MCF 10A (cell line): ENCODE data around the gene PAIP2. TPM values are rescaled to one million over a fixed set of nuclear protein-coding genes. Genes with fewer than 3 reads are reported as not detected.

Experiments
- BruUV-seq: library from RNA; stranded (reverse); fragments of 400-500 nt; replicated peaks from 2 replicates; lab custom pipeline; 2021; lab: Mats Ljungman, UMichigan
- CTCF ChIA-PET: fragments of 300-600 bp; sonication (Branson Sonifier 250); formaldehyde crosslinking; extraction: SDS; loops from one replicate; lab custom pipeline; 2021; ENCODE audit warnings: antibody characterized with exemption, inconsistent platforms; lab: Yijun Ruan, JAX
- POLR2A ChIA-PET: fragments of 300-600, 350-650 bp; sonication (Branson Sonifier 250); formaldehyde crosslinking; extraction: SDS; loops from one replicate; lab custom pipeline; 2020; ENCODE audit warnings: antibody characterized with exemption, inconsistent platforms; lab: Yijun Ruan, JAX
- DNase-seq: peaks from one replicate; pipeline ENCODE4 v3.0.0-alpha.2; 2018; ENCODE audit not compliant: unreplicated experiment
- H3K27ac Mint-ChIP-seq: one replicate; pipeline ENCODE4 v1.8.0; 2022; ENCODE audit warnings: mild to moderate bottlenecking, low read depth, mixed read lengths; ENCODE audit not compliant: unreplicated experiment
- H3K27me3 Mint-ChIP-seq: one replicate; pipeline ENCODE4 v1.8.0; 2022; ENCODE audit warnings: mixed read lengths; ENCODE audit not compliant: insufficient read depth, unreplicated experiment
- H3K36me3 Mint-ChIP-seq: one replicate; pipeline ENCODE4 v1.8.0; 2022; ENCODE audit warnings: mild to moderate bottlenecking, moderate library complexity, mixed read lengths; ENCODE audit not compliant: insufficient read depth, unreplicated experiment
- H3K4me1 Mint-ChIP-seq: one replicate; pipeline ENCODE4 v1.8.0; 2022; ENCODE audit warnings: mixed read lengths; ENCODE audit not compliant: insufficient read depth, unreplicated experiment
- H3K4me3 Mint-ChIP-seq: one replicate; pipeline ENCODE4 v1.8.0; 2022; ENCODE audit warnings: mild to moderate bottlenecking, moderate library complexity, mixed read lengths; ENCODE audit not compliant: unreplicated experiment
- H3K9me3 Mint-ChIP-seq: one replicate; pipeline ENCODE4 v1.8.0; 2022; ENCODE audit warnings: mixed read lengths; ENCODE audit not compliant: unreplicated experiment
- CTCF ChIP-seq: fragments of 200-600 bp; IDR thresholded peaks from one replicate; pipeline ENCODE4 v1.8.0; 2022; ENCODE audit warnings: antibody characterized with exemption, mild to moderate bottlenecking; ENCODE audit not compliant: unreplicated experiment
- intact Hi-C: fragments of 100-400 bp; cut with micrococcal nuclease; formaldehyde crosslinking; loops from 2 replicates; pipeline ENCODE4 v1.14.1; 2022
- total RNA-seq: library from RNA; stranded (reverse); gene quantifications from 2 replicates; pipeline ENCODE4 v1.2.3, GENCODE V29; 2022

The PAIP2 gene
- total RNA-seq, 1 experiment from 2014 or later = 108 TPM

GRCh38 chr5:139361835-139362429 lies 20.3 kb downstream of the PAIP2 start:
- Mint-ChIP-seq H3K36me3 (peaks cover 83% of the 10 kb centered on the region), H3K4me1 (peaks cover 15% of the 10 kb centered on the region), H3K27me3 (no peaks in the 10 kb centered on the region), H3K9me3 (no peaks in the 10 kb centered on the region), H3K27ac (no peak overlapping the region), H3K4me3 (no peak overlapping the region)
- no TSS peak for BruUV-seq
- TF ChIP-seq CTCF = no peak
- CTCF ChIA-PET = interaction anchor here (0.9 kb wide), 1 partner anchor 10 kb away, joined by 4 read pairs; no protein-coding TSS in a partner anchor
- POLR2A ChIA-PET = interaction anchor here (0.9 to 1.5 kb wide), 2 partner anchors 12 to 20 kb away, joined by 3 to 11 read pairs; partner anchors contain the start of gene PAIP2
- intact Hi-C loops = no loop called here
- DNase-seq = no peak

GRCh38 chr5:139363937-139364336 lies 22.3 kb downstream of the PAIP2 start:
- no peak overlapping the region for H3K4me3 Mint-ChIP-seq
- peaks cover 86% of the 10 kb centered on the region for H3K36me3 Mint-ChIP-seq
- DNase-seq = no peak
- H3K9me3 Mint-ChIP-seq = no peaks in the 10 kb centered on the region
- TF ChIP-seq CTCF = no peak
- H3K4me1 Mint-ChIP-seq = peaks cover 7% of the 10 kb centered on the region
- no peak overlapping the region for H3K27ac Mint-ChIP-seq
- H3K27me3 Mint-ChIP-seq = no peaks in the 10 kb centered on the region
- ChIA-PET POLR2A (interaction anchor here (0.7 to 1.3 kb wide), 2 partner anchors 10 to 18 kb away, joined by 3 to 5 read pairs; no protein-coding TSS in a partner anchor), CTCF (no interaction called here)
- intact Hi-C loops = no loop called here
- no TSS peak for BruUV-seq

- no peak overlapping the region for H3K27ac Mint-ChIP-seq
- H3K9me3 Mint-ChIP-seq = no peaks in the 10 kb centered on the region
- no peak for TF ChIP-seq CTCF
- H3K4me1 Mint-ChIP-seq = peaks cover 6% of the 10 kb centered on the region
- intact Hi-C loops = no loop called here
- POLR2A ChIA-PET = interaction anchor here (0.7 to 1.3 kb wide), 2 partner anchors 9 to 19 kb away, joined by 3 to 5 read pairs; no protein-coding TSS in a partner anchor
- BruUV-seq = no TSS peak
- H3K4me3 Mint-ChIP-seq = no peak overlapping the region
- no peak for DNase-seq
- H3K27me3 Mint-ChIP-seq = no peaks in the 10 kb centered on the region
- CTCF ChIA-PET = no interaction called here
- peaks cover 86% of the 10 kb centered on the region for H3K36me3 Mint-ChIP-seq
Observed at GRCh38 chr5:139364466-139364865, 22.8 kb downstream of the PAIP2 start.

GRCh38 chr5:139368613-139369012 lies 27.0 kb downstream of the PAIP2 start:
- Mint-ChIP-seq H3K27ac (no peak overlapping the region), H3K36me3 (peaks cover 92% of the 10 kb centered on the region), H3K27me3 (no peaks in the 10 kb centered on the region), H3K4me1 (peaks cover 5% of the 10 kb centered on the region), H3K9me3 (no peaks in the 10 kb centered on the region), H3K4me3 (no peak overlapping the region)
- no TSS peak for BruUV-seq
- intact Hi-C loops = no loop called here
- ChIA-PET CTCF (interaction anchor here (0.6 to 1.7 kb wide), 5 partner anchors 12 to 54 kb away, joined by 3 read pairs; no protein-coding TSS in a partner anchor), POLR2A (interaction anchor here (0.5 to 1.0 kb wide), 5 partner anchors 9 to 79 kb away, joined by 3 to 4 read pairs (median 3); partner anchors contain the start of gene PAIP2)
- TF ChIP-seq CTCF = no peak
- DNase-seq = no peak
